Fibroblast of skin of left quadriceps (primary cell): ENCODE data around the gene C11orf68.
"Not testable (repeated sequence)": the region's sequence is repeated elsewhere in the genome, so short reads cannot be mapped to it uniquely, and the experiment has no call there.

Experiments
- DNase-seq, 2 experiments: peaks; one replicate each; pipeline ENCODE4 v3.0.0-alpha.2; 2013; ENCODE audit warnings: low read depth in 2 of 2

C11orf68 gene

DNA sequence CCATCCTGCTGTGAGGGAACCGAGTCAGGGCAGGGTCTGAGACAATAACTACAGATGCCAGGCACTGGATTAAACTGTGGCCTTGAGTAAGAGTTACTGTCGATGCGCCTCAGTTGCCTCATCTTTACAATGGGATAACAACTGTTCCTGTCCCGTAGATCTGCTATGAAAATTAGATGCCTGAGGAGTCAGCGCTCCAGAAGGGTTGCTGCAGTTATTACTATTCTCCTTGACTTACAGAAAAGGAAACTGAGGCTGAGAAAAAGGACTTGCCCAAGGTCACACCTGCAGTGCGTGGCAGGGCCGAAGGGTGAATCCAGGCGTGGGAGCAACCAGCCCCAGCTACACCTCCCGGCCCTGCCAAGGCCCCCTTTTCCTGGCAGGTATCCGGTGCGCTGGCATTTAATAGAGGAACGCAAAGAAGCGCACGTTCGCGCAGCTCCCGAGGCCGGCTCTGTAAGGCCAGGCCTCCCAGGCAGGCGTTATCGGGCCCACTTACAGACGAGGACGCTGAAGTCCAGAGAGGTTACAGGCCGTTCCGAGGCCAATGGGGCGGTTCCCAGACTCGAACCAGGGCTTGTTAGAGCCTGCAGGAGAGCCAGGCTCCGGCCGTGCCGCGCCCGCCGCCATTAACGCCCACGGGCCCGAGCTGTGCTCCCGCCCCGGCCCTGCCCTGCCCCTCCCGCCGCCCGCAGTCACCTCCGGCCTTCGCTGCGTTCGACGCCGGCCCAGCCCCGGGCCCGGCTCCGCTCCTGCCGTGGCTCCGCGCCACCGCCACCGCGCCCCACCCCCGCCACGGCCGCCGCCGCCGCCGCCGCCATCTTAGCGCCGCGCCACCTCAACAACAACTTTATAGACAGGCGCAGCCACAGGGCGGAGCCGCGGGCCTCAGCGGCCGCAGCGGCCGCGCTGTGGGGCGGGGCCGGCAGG lies at the start of gene C11orf68:
Gene C11orf68, minus strand, starts transcription at position 852 of the 930 bp plus-strand sequence. Its CDS starts 31 bp downstream, at position 821.
- no peak for DNase-seq

- DNase-seq: no peak
Measured at GRCh38 chr11:65967329-65967934, 48.6 kb upstream of the C11orf68 start.

- no peak for DNase-seq
Measured at GRCh38 chr11:65965986-65966762, 47.3 kb upstream of the C11orf68 start.

DNA sequence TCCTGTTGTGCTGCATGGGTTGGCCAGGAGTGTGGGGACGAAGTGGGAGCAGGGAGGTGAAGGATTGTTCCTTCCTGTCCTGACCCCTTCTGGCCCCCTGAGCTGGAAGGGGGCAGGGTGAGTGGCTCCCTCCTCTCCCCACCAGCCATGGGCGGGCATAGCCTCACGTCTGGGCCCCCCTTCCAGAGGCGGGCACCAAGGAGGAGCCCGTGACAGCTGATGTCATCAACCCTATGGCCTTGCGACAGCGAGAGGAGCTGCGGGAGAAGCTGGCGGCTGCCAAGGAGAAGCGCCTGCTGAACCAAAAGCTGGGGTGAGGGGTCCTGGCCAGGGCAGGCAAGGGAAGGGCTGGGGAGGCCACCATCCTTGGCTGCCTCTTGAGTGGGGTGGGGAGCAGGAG lies 46.0 kb upstream of the C11orf68 start:
- no peak for DNase-seq

DNA sequence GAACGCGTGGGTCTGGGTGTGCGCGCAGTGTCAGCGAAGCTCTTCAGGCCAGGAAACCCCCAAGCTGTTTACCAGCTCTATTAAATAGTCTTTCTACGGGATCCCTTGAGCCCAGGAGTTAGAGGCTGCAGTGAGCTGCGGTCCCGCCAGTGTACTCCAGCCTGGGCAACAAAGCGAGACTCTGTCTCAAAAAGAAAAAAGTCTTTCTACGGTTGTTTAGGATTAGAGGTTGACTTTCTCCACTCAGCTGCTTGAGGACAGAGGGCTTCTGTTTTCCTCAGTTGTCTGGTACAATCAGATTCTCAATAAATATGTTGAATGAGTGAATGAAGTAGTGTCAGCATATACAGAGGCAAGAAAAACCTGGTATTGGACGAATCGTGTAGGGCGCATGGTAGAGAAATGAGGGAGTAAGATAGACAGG lies 43.3 kb upstream of the C11orf68 start:
- no peak for DNase-seq

DNA sequence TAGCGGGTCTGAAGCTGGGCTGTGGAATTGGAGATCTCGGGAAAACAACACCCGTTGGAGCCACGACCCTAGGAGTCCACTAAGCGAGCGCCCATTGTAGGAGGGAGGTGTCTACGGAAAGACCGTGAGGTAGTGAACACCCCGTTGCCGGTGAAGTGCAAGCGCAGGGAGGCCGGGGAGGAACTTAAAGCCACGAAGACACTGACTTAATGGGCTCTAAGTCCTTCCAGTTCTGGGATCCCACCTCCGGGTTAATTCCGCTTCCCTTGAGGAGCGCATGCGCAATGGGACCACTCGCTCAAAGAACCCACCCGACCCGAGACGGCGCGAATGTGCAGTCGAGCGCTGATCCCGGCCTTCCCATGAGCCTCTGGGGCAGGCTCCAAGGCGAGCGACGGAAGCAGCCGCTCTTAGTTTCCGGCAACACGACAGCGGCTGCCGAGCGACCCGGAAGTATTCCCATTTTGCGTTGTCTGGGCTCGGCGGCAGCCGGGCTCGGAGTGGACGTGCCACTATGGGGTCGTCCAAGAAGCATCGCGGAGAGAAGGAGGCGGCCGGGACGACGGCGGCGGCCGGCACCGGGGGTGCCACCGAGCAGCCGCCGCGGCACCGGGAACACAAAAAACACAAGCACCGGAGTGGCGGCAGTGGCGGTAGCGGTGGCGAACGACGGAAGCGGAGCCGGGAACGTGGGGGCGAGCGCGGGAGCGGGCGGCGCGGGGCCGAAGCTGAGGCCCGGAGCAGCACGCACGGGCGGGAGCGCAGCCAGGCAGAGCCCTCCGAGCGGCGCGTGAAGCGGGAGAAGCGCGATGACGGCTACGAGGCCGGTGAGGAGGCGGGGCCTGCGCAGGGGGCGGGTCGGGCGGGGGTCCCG lies 42.6 kb upstream of the C11orf68 start, which contains the start of gene SART1:
Gene SART1, plus strand, starts transcription at position 468 of the 874 bp plus-strand sequence. Its CDS starts 47 bp downstream, at position 515.
- peak; percentile 96 to 97 for DNase-seq

GRCh38 chr11:65960824-65961266 lies 42.0 kb upstream of the C11orf68 start:
- no peak for DNase-seq

GRCh38 chr11:65958774-65959420 lies 40.0 kb upstream of the C11orf68 start:
- no peak for DNase-seq

DNA sequence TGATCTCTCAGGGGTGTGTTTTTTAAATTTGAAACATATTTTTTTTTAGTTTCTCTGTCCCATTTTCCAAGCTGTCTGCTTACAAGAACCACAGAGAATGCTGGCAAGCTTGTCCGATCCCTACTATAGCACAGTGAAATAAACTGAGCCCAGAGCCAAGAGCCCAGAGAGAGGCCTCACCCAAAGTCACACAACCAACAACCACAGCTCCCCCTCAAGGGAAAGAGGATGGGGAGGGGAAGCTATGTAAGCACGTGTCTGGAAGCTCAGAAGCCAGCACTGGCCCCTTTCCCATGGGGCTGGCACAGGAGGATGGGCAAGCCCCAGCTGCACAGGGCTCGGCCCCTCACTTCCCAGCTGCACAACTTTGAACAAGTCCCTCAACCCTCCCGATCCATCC lies 39.4 kb upstream of the C11orf68 start:
- DNase-seq: no peak

GRCh38 chr11:65954771-65955170 lies 35.9 kb upstream of the C11orf68 start:
- no peak for DNase-seq

DNA sequence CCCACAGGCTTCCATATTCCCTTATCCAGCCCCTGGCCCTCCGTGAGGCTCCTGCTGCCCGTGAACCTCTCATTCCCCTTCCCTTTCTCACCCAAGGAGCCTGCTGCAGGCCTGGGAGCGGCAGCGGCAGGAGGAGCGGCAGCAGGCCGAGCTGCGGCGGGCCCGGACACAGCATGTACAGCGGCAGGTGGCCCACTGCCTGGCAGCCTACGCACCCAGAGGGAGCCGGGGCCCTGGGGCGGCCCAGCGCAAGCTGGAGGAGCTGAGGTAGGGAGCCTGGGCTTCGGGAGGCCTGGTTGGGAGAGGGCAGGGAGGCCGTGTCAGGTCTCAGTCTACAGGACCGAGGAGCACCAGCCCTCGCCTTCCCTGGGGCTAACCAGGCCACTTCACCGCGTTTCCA lies 34.6 kb upstream of the C11orf68 start:
- DNase-seq: no peak

DNA sequence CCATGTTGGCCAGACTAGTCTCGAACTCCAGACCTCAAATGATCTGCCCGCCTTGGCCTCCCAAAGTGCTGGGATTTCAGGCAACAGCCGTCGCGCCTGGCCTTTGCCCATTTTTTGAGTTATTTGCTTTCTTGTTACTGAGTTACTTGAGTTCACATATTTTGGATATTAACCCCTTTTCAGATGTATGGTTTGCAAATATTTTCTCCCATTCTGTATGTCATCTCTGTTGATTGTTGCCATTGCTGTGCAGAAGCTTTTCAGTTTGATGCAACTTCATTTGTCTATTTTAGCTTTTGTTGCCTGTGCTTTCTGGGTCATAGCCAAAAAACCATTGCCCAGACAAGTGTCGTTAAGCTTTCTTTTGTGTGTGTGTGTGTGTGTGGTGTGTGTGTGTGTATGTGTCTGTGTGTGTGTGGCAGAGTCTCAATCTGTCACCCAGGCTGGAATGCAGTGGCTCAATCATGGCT lies 33.2 kb upstream of the C11orf68 start:
- no peak for DNase-seq

DNA sequence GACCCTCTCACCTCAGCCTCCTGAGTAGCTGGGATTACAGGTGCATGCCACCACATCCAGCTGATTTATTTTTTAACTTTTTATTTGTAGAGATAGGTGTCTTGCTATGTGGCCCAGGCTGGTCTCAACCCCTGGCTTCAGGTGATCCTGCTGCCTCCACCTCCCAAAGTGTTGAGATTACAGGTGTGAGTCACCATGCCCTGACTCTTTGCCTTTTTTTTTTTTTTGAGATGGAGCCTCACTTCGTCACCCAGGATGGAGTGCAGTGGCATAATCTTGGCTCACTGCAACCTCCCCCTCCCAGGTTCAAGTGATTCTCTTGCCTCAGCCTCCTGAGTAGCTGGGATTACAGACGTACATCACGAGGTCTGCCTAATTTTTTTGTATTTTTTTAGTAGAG lies 32.8 kb upstream of the C11orf68 start:
- DNase-seq: not testable (repeated sequence)

DNA sequence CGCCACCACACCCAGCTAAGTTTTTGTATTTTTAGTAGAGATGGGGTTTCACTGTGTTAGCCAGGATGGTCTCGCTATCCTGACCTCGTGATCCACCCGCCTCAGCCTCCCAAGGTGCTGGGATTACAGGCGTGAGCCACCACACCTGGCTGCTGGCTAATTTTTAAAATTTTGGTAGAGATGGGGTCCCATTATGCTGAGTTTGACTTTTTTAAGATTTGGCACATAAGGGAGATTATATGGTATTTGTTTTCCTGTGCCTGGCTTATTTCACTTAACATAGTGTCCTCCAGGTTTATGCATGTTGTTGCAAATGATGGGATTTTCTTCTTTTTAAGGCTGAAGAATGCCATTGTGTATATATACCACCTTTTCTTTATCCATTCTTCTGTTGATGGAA lies 31.8 kb upstream of the C11orf68 start:
- DNase-seq: not testable (repeated sequence)

- no peak for DNase-seq
Measured at GRCh38 chr11:65947603-65948125, 28.8 kb upstream of the C11orf68 start.

GRCh38 chr11:65947133-65947532 lies 28.3 kb upstream of the C11orf68 start:
- no peak for DNase-seq

DNA sequence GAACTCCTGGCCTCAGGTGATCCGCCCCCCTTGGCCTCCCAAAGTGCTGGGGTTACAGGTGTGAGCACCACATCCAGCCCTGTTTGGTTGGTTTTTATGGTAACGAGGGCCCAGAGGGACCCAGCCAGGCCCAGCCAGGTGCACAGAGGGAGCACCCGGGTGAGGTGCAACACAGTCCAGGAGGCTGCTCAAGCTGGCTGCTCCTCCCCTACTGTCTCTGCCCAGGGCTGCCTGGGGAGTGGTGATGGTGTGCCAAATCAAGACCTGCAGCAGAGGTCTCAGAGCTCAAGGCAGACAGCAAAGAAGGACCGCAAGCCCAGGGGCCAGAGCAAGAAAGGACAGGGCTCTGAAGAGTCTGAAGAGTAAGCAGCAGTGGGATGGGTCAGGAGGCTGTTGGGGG lies 27.8 kb upstream of the C11orf68 start:
- no peak for DNase-seq

- no peak for DNase-seq
Measured at GRCh38 chr11:65945941-65946558, 27.2 kb upstream of the C11orf68 start.

DNA sequence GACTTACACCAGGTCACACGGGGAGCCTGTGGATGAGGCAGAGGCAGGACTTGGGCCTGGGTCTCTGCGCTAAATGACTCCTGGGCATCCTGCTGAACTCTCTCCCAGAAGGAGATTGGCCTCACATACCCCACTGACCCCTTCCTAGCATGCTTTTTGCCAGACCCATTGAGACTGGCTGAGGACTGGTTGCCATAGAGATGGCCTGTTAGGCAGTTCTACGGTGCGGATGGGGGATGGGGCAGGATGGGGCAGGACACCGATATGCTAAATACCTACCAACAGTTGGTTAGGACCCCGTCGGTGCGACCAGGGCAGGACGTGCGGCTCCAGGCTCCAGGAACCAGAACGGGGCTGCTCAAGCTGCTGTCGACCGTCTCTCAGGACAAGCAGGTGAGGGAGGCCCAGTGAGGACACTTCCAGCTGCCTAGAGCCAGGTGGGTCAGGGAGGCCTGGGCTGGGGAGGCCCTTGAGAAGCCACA lies 26.6 kb upstream of the C11orf68 start, which contains the start of gene TSGA10IP:
Gene TSGA10IP, plus strand, starts transcription at position 51 of the 482 bp plus-strand sequence. Its CDS starts 196 bp downstream, at position 247.
- no peak for DNase-seq
